Calu3 (cell line): ENCODE measurements around the gene RPS6KA2. TPM values are rescaled to one million over a fixed set of nuclear protein-coding genes. Genes with fewer than 3 reads are reported as not detected.

Experiments used
- BruUV-seq: library from RNA; stranded (reverse); fragments of 400-500 nt; replicated peaks from 2 replicates; lab custom pipeline; 2021; lab: Mats Ljungman, UMichigan
- CTCF ChIA-PET: fragments of 300-600 bp; sonication (Branson Sonifier 250); formaldehyde crosslinking; loops from one replicate; lab custom pipeline; 2022; ENCODE audit warnings: antibody characterized with exemption; lab: Charles Lee
- DNase-seq: peaks from one replicate; pipeline ENCODE4 v3.0.0; 2022
- H3K27ac Mint-ChIP-seq: one replicate; pipeline ENCODE4 v1.8.0; 2022; ENCODE audit warnings: mixed read lengths; ENCODE audit not compliant: unreplicated experiment
- H3K27me3 Mint-ChIP-seq: one replicate; pipeline ENCODE4 v1.8.0; 2022; ENCODE audit warnings: mixed read lengths; ENCODE audit not compliant: unreplicated experiment
- H3K36me3 Mint-ChIP-seq: one replicate; pipeline ENCODE4 v1.8.0; 2022; ENCODE audit warnings: mild to moderate bottlenecking, moderate library complexity, mixed read lengths; ENCODE audit not compliant: insufficient read depth, unreplicated experiment
- H3K4me1 Mint-ChIP-seq: one replicate; pipeline ENCODE4 v1.8.0; 2022; ENCODE audit warnings: mild to moderate bottlenecking, low read depth, mixed read lengths; ENCODE audit not compliant: unreplicated experiment
- H3K4me3 Mint-ChIP-seq: one replicate; pipeline ENCODE4 v1.8.0; 2022; ENCODE audit warnings: mild to moderate bottlenecking, low read depth, moderate library complexity, mixed read lengths; ENCODE audit not compliant: unreplicated experiment
- H3K9me3 Mint-ChIP-seq: one replicate; pipeline ENCODE4 v1.8.0; 2022; ENCODE audit warnings: low read depth, mixed read lengths; ENCODE audit not compliant: unreplicated experiment
- CTCF ChIP-seq: fragments of 200-600 bp; IDR thresholded peaks from one replicate; pipeline ENCODE4 v1.8.0; 2022; ENCODE audit warnings: antibody characterized with exemption; ENCODE audit not compliant: unreplicated experiment
- intact Hi-C: fragments of 100-400 bp; cut with micrococcal nuclease; formaldehyde crosslinking; loops from one replicate; pipeline ENCODE4 v1.10.0; 2022; ENCODE audit not compliant: unreplicated experiment
- total RNA-seq: library from RNA; stranded (reverse); gene quantifications from 2 replicates; pipeline ENCODE4 v1.2.3, GENCODE V29; 2022

The RPS6KA2 gene
- total RNA-seq, 1 experiment from 2014 or later: 41.3 TPM

- H3K4me1 Mint-ChIP-seq: no peaks in the 10 kb centered on the region
Observed at GRCh38 chr6:166655713-166656229, 28.7 kb upstream of the RPS6KA2 start.

GRCh38 chr6:166655251-166655650 is 28.2 kb upstream of the RPS6KA2 start:
- H3K27me3 Mint-ChIP-seq: no peaks in the 10 kb centered on the region
- H3K27ac Mint-ChIP-seq: no peak overlapping the region
- H3K36me3 Mint-ChIP-seq: no peaks in the 10 kb centered on the region
- no peak for DNase-seq
- TF ChIP-seq CTCF: no peak
- CTCF ChIA-PET: no interaction called here
- no peaks in the 10 kb centered on the region for H3K4me1 Mint-ChIP-seq
- H3K4me3 Mint-ChIP-seq: no peak overlapping the region
- H3K9me3 Mint-ChIP-seq: no peaks in the 10 kb centered on the region
- BruUV-seq: no TSS peak
- intact Hi-C loops: no loop called here

More at GRCh38 chr6:166655713-166656229, 28.7 kb upstream of the RPS6KA2 start:
- CTCF ChIA-PET: no interaction called here
- H3K27ac Mint-ChIP-seq: no peak overlapping the region
- no peak overlapping the region for H3K4me3 Mint-ChIP-seq
- no TSS peak for BruUV-seq
- intact Hi-C loops: no loop called here
- no peaks in the 10 kb centered on the region for H3K9me3 Mint-ChIP-seq
- no peak for TF ChIP-seq CTCF
- DNase-seq: no peak
- no peaks in the 10 kb centered on the region for H3K27me3 Mint-ChIP-seq
- H3K36me3 Mint-ChIP-seq: no peaks in the 10 kb centered on the region

DNA sequence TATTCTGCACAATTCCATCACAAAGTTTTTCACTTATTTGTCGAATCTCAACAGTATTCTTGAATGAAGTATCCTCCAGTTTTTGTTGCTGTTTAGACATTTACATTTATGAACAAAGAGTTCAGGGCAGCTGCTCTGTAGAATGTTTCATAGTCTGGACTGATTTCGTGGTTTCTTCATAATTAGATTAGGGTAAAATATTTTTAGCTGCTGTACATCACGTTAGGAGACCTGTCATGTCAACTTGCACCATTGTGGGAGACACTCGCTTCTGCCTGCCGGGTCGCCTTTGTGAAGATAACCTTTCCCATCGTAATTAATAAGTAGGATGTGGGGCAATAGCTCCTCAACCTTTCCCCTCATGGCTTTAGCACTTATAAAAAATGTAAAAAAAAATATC is 27.5 kb upstream of the RPS6KA2 start:
- no peak for DNase-seq
- CTCF ChIA-PET: no interaction called here
- Mint-ChIP-seq H3K9me3 (no peaks in the 10 kb centered on the region), H3K27ac (no peak overlapping the region), H3K4me1 (no peaks in the 10 kb centered on the region), H3K4me3 (no peak overlapping the region), H3K27me3 (no peaks in the 10 kb centered on the region), H3K36me3 (no peaks in the 10 kb centered on the region)
- TF ChIP-seq CTCF: no peak
- no TSS peak for BruUV-seq
- intact Hi-C loops: no loop called here

GRCh38 chr6:166653639-166653941 is 26.5 kb upstream of the RPS6KA2 start:
- Mint-ChIP-seq H3K4me1 (no peaks in the 10 kb centered on the region), H3K27me3 (no peaks in the 10 kb centered on the region), H3K4me3 (no peak overlapping the region), H3K27ac (no peak overlapping the region), H3K9me3 (no peaks in the 10 kb centered on the region), H3K36me3 (no peaks in the 10 kb centered on the region)
- DNase-seq: no peak
- BruUV-seq: no TSS peak
- intact Hi-C loops: no loop called here
- TF ChIP-seq CTCF: no peak
- CTCF ChIA-PET: no interaction called here
